Measurements from ENCODE around the gene IFITM2.

GRCh38 chr11:353179-353873 lies 45.7 kb downstream of the IFITM2 start:
- TF ChIP-seq CTCF (IDR thresholded peaks at IDR 0.05) (no peak), POLR2AphosphoS5 (IDR thresholded peaks at IDR 0.05) (peak; percentile 50 to 67 (median 59)), POLR2A (IDR thresholded peaks at IDR 0.05) (no peak)
